ENCODE measurements around the gene CASP2.

Gene CASP2

GRCh38 chr7:143299346-143299745, 11.2 kb downstream of the CASP2 start:
- no peak for DNase-seq

DNA sequence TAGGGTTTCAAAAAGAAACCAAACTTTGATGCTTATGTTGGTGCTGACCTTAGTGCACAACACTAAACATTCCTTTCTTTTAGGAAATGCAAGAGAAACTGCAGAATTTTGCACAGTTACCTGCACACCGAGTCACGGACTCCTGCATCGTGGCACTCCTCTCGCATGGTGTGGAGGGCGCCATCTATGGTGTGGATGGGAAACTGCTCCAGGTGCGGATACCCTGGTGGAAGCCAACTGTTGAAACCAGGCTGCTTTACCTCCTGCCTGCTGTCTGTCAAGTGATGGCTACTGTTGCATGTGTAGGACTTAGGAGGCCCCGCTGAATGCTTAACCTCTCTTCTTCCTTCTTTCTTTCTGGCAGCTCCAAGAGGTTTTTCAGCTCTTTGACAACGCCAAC, 11.7 kb downstream of the CASP2 start:
- DNase-seq, result no peak

DNA sequence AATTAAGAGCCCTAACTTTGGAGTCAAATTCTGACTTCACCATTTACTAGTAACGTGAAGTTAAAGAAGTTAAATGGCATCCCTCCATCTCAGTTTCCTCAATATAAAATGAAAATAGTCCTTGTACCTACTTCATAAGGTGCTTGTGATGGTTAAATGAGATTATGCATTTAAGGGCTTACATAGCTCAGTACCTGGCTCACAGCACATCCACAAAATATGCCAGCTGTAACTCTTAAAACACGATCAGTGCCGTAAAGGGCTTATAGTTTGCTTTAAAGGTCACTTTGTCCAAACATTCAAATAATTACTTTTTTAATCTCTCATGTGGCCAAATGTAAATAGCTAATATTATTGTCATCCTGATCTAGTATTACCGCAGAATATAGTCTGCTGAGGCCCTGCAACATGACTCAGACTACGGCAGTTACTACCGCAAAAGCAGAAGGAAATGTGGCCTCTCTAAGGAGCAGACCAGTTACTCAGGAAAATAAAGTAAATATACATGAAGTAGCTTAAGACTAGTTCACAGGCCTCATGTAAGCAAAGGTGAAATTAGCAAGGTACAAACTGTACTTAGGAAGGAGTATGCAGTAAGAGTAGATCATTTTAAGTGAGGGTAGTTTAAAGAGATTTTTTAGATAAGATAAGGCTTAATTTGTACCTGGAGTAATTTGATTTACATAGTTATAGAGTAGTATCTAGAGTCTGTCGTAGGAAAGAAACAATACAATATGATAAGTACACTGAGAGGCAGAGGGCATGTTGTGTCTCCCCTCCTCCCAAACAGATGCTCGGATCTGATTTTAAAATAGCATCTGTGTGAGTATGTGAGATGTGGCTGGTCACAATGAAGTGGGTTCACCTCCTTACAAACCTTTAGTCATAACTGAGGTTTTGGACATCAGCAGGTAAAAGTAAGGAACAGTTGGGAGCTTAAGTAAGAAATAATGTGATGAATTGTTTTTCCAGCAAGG, 13.1 kb downstream of the CASP2 start:
- no peak for DNase-seq

DNA sequence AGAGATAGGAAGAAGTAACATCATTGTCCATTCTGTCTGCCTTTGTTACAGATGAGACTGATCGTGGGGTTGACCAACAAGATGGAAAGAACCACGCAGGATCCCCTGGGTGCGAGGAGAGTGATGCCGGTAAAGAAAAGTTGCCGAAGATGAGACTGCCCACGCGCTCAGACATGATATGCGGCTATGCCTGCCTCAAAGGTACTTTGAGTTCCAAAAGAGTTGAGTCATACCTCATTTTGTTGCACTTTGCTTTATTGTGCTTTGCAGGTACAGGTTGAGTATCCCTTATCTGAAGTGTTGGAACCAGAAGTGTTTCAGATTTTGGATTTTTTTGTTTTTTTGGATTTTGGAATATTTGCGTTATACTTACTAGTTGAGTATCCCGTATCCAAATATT, 15.6 kb downstream of the CASP2 start:
- no peak for DNase-seq

DNA sequence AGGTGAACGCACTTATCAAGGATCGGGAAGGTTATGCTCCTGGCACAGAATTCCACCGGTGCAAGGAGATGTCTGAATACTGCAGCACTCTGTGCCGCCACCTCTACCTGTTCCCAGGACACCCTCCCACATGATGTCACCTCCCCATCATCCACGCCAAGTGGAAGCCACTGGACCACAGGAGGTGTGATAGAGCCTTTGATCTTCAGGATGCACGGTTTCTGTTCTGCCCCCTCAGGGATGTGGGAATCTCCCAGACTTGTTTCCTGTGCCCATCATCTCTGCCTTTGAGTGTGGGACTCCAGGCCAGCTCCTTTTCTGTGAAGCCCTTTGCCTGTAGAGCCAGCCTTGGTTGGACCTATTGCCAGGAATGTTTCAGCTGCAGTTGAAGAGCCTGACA, 16.8 kb downstream of the CASP2 start:
- no peak for DNase-seq

- no peak for DNase-seq
These were observed 17.4 kb downstream of the CASP2 start for GRCh38 chr7:143305423-143306070.

- no peak for DNase-seq
These were observed 20.5 kb downstream of the CASP2 start for GRCh38 chr7:143308632-143309031.

DNA sequence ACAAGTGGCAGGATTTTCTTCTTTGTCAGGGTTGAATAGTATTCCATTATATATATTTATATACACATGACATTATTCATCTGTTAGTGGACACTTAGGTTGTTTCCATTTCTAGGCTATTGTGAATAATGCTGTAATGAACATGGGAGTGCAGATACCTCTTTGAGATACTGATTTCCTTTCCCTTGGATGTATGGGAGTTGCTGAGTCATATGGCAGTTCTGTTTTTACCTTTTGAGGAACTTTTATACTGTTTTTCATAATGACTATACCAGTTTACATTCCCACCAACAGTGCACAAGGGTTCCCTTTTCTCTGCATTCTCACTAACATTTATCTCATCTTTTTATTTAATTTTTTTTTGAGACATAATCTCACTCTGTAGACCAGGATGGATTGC, 26.0 kb downstream of the CASP2 start:
- DNase-seq, result no peak

DNA sequence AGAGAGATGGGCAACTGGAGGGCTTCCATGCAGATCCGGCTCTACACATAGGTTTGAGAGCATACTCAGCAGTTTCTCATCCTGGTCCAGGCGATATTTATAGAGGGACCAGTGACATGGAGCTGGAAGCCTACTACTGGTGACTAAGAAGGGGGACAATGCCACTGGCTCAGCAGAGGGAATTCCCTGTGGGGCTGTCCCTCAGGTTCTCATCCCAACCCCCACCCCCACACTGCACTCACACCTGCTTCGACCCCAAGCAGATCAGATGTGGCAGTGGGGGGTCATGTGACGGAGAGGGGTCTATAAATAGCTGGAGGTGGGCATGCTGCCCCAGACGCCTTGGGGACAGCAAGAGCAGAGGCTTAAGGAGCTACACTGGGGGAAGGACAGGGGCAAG, 27.6 kb downstream of the CASP2 start, which contains the start of gene CLCN1:
CLCN1 (plus strand) TSS at position 336 of the 400 bp plus-strand sequence. CDS start 102 bp downstream, outside the sequence.
- no peak for DNase-seq

- DNase-seq, result no peak
These were observed 28.3 kb downstream of the CASP2 start for GRCh38 chr7:143316492-143316891.

DNA sequence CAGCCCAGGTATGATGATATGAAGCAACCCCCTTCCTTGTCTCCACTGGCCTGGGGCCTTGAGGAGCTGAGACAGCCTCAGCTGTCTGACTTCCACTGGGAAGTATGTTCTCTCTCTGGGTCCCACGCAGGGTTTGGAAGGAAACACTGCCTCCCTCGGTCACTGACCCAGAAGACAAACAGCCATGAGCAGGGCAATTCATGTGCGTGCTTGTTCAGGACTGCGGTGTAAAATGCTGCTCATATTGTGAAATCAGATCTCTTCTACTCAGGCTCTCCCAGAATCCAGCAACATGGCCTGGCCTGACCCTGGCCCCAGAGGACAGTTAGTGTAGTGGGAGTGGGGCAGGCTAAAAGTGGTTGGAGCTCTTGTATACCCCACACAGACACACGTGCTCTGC, 30.5 kb downstream of the CASP2 start:
- no peak for DNase-seq

DNA sequence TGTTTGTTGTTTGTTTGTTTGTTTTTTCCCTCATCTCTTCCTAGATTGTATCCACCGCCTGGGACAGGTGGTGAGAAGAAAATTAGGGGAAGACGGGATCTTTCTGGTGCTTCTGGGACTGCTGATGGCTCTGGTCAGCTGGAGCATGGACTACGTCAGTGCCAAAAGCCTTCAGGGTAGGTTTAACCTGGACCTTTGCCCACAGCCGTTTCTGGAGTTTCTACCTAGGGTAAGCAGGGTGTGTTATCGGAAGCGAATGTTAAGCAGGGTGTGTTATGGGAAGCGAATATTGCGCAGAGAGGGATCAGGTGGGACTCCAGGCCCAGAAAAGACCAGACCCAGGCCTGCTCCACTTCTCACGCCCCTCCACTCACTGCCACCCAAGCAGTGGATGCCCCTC, 32.5 kb downstream of the CASP2 start:
- DNase-seq, result no peak

GRCh38 chr7:143321242-143321641, 33.1 kb downstream of the CASP2 start:
- no peak for DNase-seq

DNA sequence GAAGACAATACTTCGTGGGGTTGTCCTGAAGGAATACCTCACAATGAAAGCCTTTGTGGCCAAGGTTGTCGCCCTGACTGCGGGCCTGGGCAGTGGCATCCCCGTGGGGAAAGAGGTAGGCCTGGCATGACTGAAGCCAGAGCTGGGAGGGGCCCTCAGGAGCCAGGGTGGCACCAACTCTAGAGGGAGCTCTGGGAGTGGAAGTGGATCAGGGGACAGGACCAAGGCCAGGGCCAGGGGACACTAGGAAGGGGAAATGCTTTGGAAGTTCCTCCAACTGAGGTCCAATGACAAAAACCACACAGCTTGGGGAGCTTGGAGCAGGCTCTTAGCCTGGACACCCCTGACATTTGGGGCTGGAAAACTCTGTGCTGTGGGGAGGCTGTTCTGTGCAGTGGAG, 33.6 kb downstream of the CASP2 start:
- DNase-seq, result no peak

GRCh38 chr7:143322760-143323633, 34.8 kb downstream of the CASP2 start:
- DNase-seq, result no peak

GRCh38 chr7:143323653-143324052, 35.5 kb downstream of the CASP2 start:
- DNase-seq, result no peak

- DNase-seq, result no peak
These were observed 37.1 kb downstream of the CASP2 start for GRCh38 chr7:143325240-143325639.

DNA sequence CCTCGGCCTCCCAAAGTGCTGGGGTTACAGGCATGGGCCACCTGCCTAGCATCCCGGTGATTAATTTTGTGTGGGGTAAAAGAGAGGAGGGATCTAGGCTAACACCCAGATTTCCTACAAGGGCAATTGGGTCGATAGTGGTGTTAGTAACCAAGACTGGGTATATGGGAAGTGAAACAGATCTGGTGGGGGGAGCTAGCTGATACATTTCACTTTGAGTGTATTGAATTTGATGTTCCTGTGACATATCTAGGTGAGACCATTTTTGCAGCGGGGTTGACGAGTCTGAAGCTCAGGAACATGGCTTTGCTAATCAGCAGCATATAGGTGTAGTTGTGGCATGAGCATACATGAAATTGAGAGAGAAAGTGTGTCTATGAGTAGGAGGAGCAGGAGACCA, 39.8 kb downstream of the CASP2 start:
- no peak for DNase-seq

DNA sequence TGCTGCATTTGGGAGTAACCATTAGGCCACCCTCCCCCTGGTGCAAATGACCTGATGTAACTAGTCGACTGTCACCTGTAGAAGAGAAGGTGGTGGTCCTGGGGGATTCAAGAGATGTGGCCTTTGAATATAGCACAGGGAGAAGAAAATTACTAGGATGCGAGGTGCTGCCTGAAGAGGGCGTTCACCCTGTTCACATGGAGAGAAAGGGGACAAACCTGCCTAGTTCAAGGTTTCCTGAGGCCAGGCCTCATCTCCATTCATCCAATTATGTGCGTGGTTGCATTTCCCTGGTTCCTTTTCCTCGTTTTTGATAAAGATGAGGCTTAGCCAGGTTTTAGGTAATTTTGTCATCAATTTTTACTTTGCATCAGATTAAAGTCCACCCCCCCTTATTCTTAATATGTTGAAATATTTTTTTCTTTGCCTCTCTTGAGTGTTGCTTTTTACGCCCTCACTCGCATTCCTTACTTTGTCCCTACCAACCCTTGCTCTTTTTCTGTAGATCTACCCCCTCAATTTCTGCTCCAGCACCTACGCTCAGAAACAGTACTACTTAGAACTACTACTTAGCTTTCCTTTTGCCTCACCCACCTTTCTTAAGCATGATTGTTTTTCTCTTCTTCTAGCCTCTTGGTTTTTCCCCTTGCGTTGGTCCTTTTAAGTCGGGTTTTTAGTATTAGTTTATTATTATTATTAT, 41.5 kb downstream of the CASP2 start:
- DNase-seq, result no peak

DNA sequence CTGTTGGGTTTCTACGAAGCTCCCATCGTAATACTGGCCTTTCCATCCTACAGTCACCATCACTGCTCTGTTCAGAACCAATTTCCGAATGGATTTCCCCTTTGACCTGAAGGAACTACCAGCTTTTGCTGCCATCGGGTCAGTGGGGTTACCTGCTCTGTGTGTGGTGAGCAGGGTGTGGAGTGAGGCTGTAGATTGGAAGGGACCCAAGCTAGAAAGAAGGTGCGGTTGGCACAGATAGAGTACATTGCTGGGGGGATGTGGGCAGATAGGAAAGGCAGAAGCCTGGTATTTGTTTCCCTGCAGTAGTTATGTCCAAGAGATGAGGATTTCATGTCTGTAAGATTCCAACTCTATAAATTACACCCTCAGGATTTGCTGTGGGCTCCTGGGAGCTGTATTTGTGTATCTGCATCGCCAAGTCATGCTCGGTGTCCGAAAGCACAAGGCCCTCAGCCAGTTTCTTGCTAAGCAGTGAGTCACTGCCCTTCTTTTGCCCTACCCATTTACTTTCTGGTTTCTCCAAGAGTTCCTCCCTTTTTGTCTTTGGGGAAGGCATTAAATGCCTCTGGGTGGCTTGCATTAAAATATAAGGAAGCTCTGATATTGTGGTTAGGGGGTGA, 43.1 kb downstream of the CASP2 start:
- no peak for DNase-seq

DNA sequence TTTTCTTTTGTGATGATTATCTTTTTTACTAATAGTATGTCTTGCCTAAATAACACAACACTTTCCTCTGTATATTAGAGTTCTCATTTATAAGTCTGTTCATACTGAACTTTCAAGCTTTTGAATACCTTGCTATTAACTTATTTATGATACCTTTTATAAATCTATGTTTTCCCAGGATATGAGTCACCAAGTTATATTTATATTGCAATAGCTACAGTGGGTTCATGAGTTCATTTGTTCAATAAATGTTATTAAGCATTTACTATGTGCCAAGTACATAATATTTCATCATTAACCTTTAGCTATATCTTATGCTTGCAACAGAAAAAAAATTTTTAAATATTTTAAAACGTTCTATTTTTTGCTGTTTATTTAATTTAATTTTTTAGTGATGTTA, 46.1 kb downstream of the CASP2 start:
- DNase-seq, result no peak

DNA sequence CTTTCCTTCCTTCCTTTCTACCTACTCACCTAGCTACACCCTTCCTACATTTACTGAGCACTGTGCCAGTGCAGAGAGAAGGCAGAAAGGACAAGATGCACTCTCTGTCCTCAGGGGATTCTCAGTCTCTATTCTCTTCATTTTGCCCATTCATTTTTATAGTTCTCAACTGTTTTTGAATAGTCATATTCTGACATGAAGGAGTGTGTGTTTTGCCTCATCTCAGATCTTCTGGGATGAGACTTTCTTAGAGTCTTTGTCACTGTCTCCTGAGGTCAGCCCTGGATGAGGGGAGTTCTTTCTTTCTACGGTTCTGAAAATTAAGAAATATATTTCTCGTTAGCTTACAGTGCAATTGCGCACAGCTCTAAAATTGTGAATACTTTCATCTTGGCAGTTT, 49.1 kb downstream of the CASP2 start:
- DNase-seq, result no peak
